Keratinocyte (primary cell): ENCODE results near the gene OGDH.

ENCODE experiments used
- EZH2 ChIP-seq: IDR thresholded peaks from one replicate; pipeline ENCODE4 v1.6.1; 2012; ENCODE audit warnings: inconsistent platforms, mild to moderate bottlenecking, low read length, moderate library complexity
- TF ChIP-seq, protein P1 (sequence below), 3 experiments: IDR thresholded peaks in 1 of 3; conservative IDR thresholded peaks in 1 of 3; optimal IDR thresholded peaks in 1 of 3; 2 replicates in 2 of 3; 3 replicates in 1 of 3; pipeline versions ENCODE3 to v1.5.1; 2011; ENCODE audit warnings: low read length in 3 of 3, mild to moderate bottlenecking in 3 of 3, moderate library complexity in 2 of 3, control low read depth in 1 of 3, inconsistent platforms in 1 of 3; ENCODE audit not compliant: insufficient read depth in 2 of 3; ENCODE audit errors: extremely low read depth in 1 of 3

DNA sequence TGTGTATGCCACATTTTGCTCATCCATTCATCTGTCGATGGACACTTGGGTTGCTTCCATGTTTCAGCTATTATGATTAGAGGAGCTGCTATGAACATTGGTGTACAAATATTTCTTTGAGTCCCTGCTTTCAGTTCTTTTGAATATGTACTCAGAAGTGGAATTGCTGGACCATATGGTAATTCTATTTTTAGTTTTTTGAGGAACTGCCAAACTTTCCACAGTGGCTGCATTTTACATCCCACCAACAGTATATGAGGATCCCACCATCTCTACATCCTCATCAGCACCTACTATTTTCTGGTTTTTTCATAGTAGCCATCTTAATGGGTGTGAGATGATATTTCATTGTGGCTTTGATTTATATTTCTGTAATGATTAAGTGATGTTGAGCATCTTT is 97.5 kb downstream of the OGDH start:
- TF ChIP-seq, protein P1, sequence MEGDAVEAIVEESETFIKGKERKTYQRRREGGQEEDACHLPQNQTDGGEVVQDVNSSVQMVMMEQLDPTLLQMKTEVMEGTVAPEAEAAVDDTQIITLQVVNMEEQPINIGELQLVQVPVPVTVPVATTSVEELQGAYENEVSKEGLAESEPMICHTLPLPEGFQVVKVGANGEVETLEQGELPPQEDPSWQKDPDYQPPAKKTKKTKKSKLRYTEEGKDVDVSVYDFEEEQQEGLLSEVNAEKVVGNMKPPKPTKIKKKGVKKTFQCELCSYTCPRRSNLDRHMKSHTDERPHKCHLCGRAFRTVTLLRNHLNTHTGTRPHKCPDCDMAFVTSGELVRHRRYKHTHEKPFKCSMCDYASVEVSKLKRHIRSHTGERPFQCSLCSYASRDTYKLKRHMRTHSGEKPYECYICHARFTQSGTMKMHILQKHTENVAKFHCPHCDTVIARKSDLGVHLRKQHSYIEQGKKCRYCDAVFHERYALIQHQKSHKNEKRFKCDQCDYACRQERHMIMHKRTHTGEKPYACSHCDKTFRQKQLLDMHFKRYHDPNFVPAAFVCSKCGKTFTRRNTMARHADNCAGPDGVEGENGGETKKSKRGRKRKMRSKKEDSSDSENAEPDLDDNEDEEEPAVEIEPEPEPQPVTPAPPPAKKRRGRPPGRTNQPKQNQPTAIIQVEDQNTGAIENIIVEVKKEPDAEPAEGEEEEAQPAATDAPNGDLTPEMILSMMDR (optimal IDR thresholded peaks at IDR 0.05 in 1 of 3, IDR thresholded peaks at IDR 0.05 in 1 of 3, conservative IDR thresholded peaks at IDR 0.05 in 1 of 3; ENCODE audit: extremely low read depth in 1 of 3, insufficient read depth in 2 of 3, low read length in 3 of 3) = no peak
- TF ChIP-seq EZH2 = no peak
